ENCODE data around the gene ADIRF.
"Not testable (repeated sequence)": the region's sequence is repeated elsewhere in the genome, so short reads cannot be mapped to it uniquely, and the experiment has no call there.

Gene ADIRF

GRCh38 chr10:86961481-86962091, 6.7 kb upstream of the ADIRF start:
- FAIRE-seq = no peak

GRCh38 chr10:86962136-86962980, 5.9 kb upstream of the ADIRF start:
- no peak for FAIRE-seq

GRCh38 chr10:86962981-86963310, 5.3 kb upstream of the ADIRF start:
- no peak for FAIRE-seq

- FAIRE-seq = no peak
Measured at GRCh38 chr10:86963341-86963919, 4.9 kb upstream of the ADIRF start.

GRCh38 chr10:86964061-86964846, 4.0 kb upstream of the ADIRF start:
- FAIRE-seq = no peak

DNA sequence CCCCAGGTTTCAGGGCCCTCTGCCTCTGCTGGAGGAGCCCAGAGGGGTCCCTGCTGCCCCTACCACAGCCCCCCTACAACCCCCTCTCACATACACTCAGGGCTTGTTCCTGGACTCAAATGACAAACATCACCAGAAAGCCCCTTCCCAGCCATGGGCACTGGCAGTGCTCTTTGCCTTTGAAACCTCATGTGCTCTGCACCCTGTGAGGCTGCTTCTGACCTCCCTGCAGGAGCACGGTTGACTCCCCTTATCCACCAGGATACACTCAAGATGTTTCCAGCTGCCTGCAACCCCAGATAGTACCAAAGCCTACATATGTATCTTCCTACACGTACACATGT, 3.5 kb upstream of the ADIRF start:
- FAIRE-seq = no peak

DNA sequence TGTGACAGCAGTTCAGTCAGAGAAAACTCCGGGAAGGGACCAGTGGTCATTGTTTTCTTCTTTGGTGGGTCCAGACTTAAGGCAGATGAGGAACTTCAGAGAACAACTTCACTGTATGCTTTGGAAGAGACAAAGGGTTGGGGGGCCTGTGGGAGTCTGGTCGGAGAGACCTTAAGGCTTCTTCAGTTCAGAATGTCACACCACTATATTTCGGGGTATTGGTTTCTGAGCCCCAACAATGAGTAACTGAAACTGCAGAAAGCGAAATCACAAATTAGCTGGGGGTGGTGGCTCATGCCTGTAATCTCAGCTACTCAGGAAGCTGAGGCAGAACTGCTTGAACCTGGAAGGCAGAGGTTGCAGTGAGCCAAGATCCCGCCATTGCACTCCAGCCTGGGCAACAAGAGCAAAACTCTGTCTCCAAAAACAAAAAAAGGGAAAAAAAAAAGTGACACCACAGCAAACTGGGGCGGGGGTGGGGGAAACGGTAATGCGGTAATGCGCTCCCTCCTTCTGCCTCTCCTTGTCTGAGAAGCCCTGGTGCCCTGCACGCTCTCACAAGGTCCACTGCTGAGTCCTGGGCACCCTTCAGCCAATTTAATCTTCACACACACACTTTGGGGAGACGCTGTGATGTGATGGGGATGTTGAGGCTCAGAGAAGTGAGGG, 2.2 kb upstream of the ADIRF start:
- no peak for FAIRE-seq

DNA sequence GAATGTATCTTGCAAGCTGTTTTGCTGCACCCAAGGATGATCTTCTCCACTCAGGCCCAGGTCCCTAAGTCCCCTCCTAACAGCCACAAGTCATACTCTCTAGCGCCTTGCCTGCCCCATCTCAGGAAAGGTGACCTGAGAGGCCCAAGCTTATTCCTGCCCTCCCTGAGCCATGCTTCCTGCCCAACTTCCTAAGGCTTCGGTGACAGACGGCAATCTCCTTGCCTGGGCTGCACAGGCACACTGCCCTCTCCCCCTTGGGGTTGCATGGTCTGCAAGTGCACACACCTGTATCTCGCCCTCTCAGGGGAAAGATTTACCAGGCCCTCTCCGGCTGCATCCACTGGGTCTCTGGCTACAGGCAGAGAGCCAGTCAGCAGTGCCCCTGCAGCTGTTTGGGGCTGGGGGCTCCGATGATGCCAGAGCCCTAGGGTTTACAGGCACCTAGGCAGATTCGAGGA, 771 bp upstream of the ADIRF start:
- no peak for FAIRE-seq

- no peak for FAIRE-seq
Measured at GRCh38 chr10:86968994-86969355, 693 bp downstream of the ADIRF start.

- no peak for FAIRE-seq
Measured at GRCh38 chr10:86969421-86970041, 1.2 kb downstream of the ADIRF start.

GRCh38 chr10:86970162-86970981, 2.1 kb downstream of the ADIRF start:
- no peak for FAIRE-seq

DNA sequence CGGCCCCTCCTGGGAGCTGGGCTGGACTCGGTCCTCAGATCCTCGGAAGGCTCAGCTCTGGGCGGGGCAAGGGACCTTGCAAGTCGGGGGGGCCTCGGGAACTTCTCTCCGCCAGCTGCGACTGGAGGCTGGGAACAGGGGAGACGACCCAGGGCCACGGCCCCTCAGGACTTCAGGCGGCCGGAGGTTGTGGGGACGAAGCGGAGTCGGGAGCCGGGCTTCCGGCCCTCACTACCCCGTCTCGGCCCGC, 2.6 kb downstream of the ADIRF start:
- no peak for FAIRE-seq

- FAIRE-seq = no peak
Measured at GRCh38 chr10:86971232-86971991, 3.1 kb downstream of the ADIRF start.

DNA sequence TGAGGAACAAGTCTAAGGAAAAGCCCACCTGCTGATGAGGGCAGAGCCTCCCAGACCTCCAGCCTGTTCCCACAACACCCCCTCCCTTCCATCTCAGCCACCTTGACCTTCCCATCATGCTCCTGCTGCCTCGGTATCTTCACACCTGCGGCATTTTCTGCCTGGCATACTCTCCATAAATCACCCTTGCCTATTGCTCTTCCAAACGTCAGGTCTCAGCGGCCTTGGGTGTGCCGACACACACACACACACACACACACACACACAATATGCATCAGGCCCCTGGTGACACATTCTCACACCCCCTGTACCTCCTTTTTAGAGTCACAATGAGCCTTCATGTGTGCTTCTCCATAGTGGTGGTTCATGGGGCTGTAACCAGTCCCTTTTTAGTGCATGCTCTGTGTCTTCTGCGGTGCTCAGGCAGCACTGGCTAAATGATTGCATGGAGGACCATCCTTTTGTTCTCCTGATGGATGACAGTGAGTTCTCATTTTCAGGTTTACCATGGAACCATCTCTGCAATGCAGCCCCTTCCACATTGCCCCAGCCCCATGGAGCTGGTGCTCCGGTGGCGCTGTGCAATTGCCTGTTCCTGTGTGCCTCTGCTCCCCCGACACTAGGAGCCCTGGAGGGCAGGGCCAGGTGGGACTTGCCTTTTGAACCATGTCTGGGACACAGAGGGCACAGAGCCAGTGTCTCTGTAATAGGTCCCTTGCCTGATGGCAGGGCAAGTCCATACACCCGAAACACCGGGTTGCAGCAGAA, 4.5 kb downstream of the ADIRF start:
- FAIRE-seq = no peak

DNA sequence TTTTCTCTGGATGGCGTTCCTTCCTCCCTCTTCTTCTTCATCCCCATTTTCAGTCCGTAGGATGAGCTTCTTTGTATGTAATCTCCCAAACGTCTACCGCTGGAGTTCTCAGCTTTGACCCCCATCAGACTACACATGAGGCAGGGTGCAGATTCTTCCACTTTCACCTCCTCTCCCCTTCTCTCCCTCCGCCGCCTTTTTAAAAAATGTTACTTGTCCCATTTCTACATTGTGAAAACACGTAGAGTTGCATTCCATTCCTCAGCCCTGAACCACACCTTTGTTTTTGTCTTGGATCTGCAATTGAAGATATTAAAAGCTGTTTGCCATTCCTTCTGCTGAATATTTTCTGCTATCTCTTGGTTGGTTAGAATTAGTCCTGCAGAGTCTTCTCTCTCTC, 6.2 kb downstream of the ADIRF start:
- FAIRE-seq = no peak

DNA sequence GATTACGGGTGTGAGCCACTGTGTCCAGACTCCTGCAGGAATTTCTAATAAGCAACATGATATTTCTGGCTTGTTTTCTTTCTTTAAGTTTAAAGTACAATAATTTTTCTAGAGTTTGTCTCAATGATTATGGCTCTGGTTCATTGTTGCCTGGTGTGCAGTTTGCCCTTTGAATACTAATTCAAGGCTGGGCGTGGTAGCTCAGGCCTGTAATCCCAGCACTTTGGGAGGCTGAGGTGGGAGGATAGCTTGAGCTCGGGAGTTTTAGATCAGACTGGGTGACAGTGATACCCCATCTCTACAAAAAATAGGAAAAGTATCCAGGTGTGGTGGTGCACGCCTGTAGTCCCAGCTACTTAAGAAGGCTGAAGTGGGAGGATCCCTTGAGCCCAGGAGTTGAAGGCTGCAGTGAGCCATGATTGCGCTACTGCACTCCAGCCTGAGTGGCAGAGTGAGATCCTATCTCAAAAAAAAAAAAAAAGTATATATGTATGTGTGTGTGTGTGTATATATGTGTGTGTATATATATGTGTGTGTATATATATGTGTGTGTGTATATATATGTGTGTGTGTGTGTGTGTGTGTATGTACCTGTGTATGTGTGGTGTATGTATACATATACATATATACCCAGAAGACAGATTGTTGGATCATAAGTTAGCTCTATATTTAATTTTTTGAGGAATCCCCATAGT, 8.2 kb downstream of the ADIRF start:
- FAIRE-seq = no peak

DNA sequence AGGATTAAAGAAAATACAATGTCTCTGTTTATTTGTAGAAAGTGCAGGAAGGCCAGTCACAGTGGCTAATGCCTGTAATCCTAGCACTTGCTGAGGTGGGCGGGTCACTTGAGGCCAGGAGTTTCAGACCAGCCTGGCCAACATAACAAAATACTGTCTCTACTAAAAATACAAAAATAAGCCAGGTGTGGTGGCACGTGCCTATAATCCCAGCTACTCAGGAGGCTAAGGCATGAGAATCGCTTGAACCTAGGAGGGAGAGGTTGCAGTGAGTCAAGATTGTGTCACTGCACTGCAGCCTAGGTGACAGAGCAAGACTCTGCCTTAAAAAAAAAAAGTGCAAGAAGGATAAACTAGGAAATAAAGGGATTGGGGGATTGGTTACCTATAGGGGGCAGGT, 10.2 kb downstream of the ADIRF start:
- not testable (repeated sequence) for FAIRE-seq

- FAIRE-seq = no peak
Measured at GRCh38 chr10:86979296-86979818, 11.1 kb downstream of the ADIRF start.

GRCh38 chr10:86979977-86980448, 11.7 kb downstream of the ADIRF start:
- no peak for FAIRE-seq
